Peyer's patch (tissue), 4 donors: ENCODE measurements around the gene RABGGTA.

Source experiments
- POLR2A ChIP-seq, 2 donors: fragments of 450-650 bp; IDR thresholded peaks; one replicate each; pipeline ENCODE4 v1.5.1; 2017; ENCODE audit warnings: antibody characterized with exemption in 2 of 2, mild to moderate bottlenecking in 2 of 2, moderate library complexity in 2 of 2
- TF ChIP-seq, protein P1 (sequence below), 6 experiments: fragments of 450-650 bp in 4 of 6; fragments of 200-600 bp in 2 of 6; sonication (generic) in 1 of 6; IDR thresholded peaks; one replicate each; pipeline ENCODE4 v1.5.1; 2017 to 2019; ENCODE audit warnings: antibody characterized with exemption in 6 of 6, mild to moderate bottlenecking in 3 of 6, moderate library complexity in 1 of 6

DNA sequence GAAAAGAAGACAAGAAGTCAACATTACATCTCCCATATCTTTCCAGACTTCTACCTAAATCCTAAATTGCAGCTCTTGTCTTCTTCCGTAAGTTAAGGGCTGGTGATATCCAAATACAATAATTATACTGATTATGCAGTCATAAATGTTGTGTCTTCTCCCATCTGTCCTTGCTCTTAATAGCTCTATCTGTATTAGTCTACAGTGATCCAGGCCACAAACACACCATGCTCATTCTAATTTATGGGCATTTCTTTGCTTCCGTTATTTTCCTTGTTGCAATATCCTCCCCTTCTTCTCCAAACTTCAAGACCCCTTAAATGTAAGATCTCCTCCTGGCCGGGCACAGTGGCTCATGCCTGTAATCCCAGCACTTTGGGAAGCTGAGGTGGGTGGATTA, 51.9 kb downstream of the RABGGTA start:
- TF ChIP-seq, protein P1, sequence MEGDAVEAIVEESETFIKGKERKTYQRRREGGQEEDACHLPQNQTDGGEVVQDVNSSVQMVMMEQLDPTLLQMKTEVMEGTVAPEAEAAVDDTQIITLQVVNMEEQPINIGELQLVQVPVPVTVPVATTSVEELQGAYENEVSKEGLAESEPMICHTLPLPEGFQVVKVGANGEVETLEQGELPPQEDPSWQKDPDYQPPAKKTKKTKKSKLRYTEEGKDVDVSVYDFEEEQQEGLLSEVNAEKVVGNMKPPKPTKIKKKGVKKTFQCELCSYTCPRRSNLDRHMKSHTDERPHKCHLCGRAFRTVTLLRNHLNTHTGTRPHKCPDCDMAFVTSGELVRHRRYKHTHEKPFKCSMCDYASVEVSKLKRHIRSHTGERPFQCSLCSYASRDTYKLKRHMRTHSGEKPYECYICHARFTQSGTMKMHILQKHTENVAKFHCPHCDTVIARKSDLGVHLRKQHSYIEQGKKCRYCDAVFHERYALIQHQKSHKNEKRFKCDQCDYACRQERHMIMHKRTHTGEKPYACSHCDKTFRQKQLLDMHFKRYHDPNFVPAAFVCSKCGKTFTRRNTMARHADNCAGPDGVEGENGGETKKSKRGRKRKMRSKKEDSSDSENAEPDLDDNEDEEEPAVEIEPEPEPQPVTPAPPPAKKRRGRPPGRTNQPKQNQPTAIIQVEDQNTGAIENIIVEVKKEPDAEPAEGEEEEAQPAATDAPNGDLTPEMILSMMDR (IDR thresholded peaks at IDR 0.05), result no peak
- TF ChIP-seq POLR2A (IDR thresholded peaks at IDR 0.05), result no peak
